Esophagus squamous epithelium (tissue), 5 donors: ENCODE measurements around the gene CLBA1. TPM values are rescaled to one million over a fixed set of nuclear protein-coding genes. Genes with fewer than 3 reads are reported as not detected.

Experiments used
- DNase-seq: peaks from one replicate; lab custom pipeline; 2025; lab: John Stamatoyannopoulos, UW
- H3K27ac ChIP-seq, 4 donors: fragments of 200-600 bp; sonication (generic); one replicate each; pipeline ENCODE4 v1.5.1; 2016 to 2019; ENCODE audit warnings: mild to moderate bottlenecking in 1 of 4
- H3K27me3 ChIP-seq, 4 donors: fragments of 200-600 bp; sonication (generic); 1 replicate in 3 of 4; 2 replicates in 1 of 4; pipeline versions ENCODE4 v1.5.1 to v1.6.0; 2017 to 2021; ENCODE audit warnings: antibody characterized with exemption in 1 of 4
- H3K36me3 ChIP-seq, 3 donors: fragments of 200-600 bp; sonication (generic); one replicate each; pipeline ENCODE4 v1.5.1; 2016 to 2019
- H3K4me1 ChIP-seq, 3 donors: fragments of 200-600 bp; sonication (generic); one replicate each; pipeline ENCODE4 v1.5.1; 2017 to 2019
- H3K4me3 ChIP-seq, 4 donors: fragments of 200-600 bp; sonication (generic); 1 replicate in 3 of 4; 2 replicates in 1 of 4; pipeline ENCODE4 v1.5.1; 2016 to 2019; ENCODE audit warnings: mild to moderate bottlenecking in 2 of 4, moderate library complexity in 1 of 4
- H3K9me3 ChIP-seq, 3 donors: fragments of 200-600 bp; sonication (generic); one replicate each; pipeline ENCODE4 v1.5.1; 2016 to 2019
- POLR2A ChIP-seq, 4 donors: fragments of 450-650 bp; IDR thresholded peaks; one replicate each; pipeline ENCODE4 v1.6.1; 2017; ENCODE audit warnings: antibody characterized with exemption in 4 of 4, mild to moderate bottlenecking in 4 of 4, moderate library complexity in 3 of 4
- WGBS, 2 donors: methylation state at CpG; one replicate each; pipeline ENCODE4 v1.1.5; 2018; 5-methylcytosine and 5-hydroxymethylcytosine counted together
- intact Hi-C: fragments of 100-400 bp; cut with DNase I; formaldehyde crosslinking; loops from one replicate; pipeline ENCODE4 v1.15.0; 2022
- total RNA-seq, 4 donors: library from RNA; depleted of rRNA; stranded (reverse); fragments of >200 nt; gene quantifications; one replicate each; pipeline ENCODE4 v1.1.0, GENCODE V29; 2016
- TF ChIP-seq, protein P1 (sequence below), 6 experiments: fragments of 450-650 bp in 4 of 6; fragments of 200-600 bp in 2 of 6; sonication (generic) in 2 of 6; IDR thresholded peaks; one replicate each; pipeline ENCODE4 v1.5.1; 2016 to 2019; ENCODE audit warnings: antibody characterized with exemption in 6 of 6, mild to moderate bottlenecking in 4 of 6, moderate library complexity in 4 of 6
- donor health status: DM: yes; HTN: yes; CAD: no.

The CLBA1 gene
- total RNA-seq, 4 donors from 2014 or later, result 5.5 to 19.3 (median 7.3) TPM

DNA sequence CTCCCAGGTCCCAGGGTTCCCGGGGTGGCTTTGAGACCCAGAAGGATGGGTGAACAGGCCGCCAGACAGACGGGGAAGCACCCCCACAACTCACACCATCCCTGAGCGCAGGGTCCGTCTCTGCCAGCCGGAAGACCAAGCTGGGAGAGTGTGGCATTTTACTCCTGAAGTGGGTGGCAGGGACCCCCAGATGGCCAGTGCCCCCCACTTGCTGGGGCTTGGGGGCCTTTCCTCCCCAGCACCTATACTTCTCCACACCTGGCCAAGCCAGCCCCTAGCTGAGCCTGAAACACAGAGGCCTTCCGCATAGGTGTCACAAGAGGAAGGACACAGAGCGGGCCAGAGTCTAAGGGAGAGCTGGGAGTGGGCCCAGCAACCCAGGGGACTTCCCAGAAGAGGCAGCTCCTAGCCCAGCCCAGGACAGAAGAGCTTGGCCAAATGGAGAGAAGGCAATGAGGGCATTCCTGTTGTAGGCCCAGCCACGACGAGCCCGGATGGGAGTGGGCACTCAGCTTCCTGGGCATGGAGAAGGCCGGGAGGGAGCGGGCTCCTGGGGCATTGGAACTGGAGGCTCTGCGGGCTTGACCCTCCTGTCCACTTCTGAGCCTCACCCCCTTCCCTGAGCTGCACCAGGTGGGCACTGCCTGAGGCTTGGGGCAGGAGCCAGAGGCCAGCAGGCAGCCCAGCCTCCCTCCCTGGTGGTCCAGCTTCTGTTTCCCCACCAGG, 10.8 kb upstream of the CLBA1 start:
- H3K27ac ChIP-seq, result peak overlapping the region; percentile 93 to 99 (median 98)
- TF ChIP-seq, protein P1, sequence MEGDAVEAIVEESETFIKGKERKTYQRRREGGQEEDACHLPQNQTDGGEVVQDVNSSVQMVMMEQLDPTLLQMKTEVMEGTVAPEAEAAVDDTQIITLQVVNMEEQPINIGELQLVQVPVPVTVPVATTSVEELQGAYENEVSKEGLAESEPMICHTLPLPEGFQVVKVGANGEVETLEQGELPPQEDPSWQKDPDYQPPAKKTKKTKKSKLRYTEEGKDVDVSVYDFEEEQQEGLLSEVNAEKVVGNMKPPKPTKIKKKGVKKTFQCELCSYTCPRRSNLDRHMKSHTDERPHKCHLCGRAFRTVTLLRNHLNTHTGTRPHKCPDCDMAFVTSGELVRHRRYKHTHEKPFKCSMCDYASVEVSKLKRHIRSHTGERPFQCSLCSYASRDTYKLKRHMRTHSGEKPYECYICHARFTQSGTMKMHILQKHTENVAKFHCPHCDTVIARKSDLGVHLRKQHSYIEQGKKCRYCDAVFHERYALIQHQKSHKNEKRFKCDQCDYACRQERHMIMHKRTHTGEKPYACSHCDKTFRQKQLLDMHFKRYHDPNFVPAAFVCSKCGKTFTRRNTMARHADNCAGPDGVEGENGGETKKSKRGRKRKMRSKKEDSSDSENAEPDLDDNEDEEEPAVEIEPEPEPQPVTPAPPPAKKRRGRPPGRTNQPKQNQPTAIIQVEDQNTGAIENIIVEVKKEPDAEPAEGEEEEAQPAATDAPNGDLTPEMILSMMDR (IDR thresholded peaks at IDR 0.05), result no peak
- no peak for TF ChIP-seq POLR2A (IDR thresholded peaks at IDR 0.05)
- H3K4me1 ChIP-seq, result peaks cover 78 to 98% (median 82%) of the 10 kb centered on the region in 3 donors
- no peak overlapping the region for H3K4me3 ChIP-seq
- intact Hi-C loops, result no loop called here
- H3K36me3 ChIP-seq, result no peaks in the 10 kb centered on the region
- WGBS, 2 donors, result 93 to 97% methylated on average over 5 to 6 of the region's 14 CpGs
- H3K9me3 ChIP-seq, result no peaks in the 10 kb centered on the region
- peaks cover 0 to 26% (median 0%) of the 10 kb centered on the region in 4 donors for H3K27me3 ChIP-seq
- DNase-seq, result no peak

DNA sequence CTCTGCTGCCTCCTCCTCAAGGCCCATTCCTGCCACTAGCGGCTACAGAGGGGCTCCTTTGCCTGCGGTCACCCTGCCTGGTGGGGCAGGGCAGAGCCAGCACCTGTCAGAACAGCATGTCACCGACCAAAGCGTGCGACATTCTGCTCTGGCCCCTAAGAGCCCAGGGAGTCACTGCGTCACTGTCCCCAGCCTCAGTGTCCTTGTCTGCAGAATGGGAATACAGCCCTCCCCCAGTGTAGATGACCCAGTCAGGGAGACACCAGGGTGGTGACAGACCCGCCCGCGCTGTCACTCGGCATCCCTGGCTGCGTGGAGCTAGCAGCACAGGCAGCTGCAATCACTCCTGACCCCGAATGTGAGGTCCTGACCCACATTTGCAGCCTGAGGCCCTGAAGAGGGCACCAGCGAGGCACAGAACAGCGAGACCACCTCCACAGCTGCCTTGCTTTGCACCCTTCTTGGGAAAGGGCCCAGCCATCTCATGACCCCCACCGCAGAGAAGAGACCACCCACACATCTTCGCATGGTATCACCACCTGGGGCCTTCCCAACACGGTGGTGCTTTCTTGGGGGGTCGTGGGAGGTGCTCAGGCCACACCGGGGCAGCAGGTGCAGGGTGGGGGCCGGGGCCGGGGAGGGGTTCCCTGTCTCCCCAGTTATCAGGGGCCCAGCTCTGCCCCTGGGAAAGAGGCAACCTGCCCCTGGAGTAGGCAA, 9.9 kb upstream of the CLBA1 start:
- H3K36me3 ChIP-seq, result no peaks in the 10 kb centered on the region
- peak overlapping the region in 3 of 4 donors; percentile 7 to 99 (median 97) for H3K27ac ChIP-seq
- H3K4me1 ChIP-seq, result peaks cover 75 to 98% (median 77%) of the 10 kb centered on the region in 3 donors
- 29 to 80% methylated on average over 1 to 6 of the region's 21 CpGs for WGBS, 2 donors
- intact Hi-C loops, result loop anchor here (2.0 kb wide), 1 partner anchor 71 kb away; no protein-coding TSS in a partner anchor
- no peaks in the 10 kb centered on the region for H3K9me3 ChIP-seq
- no peak overlapping the region for H3K4me3 ChIP-seq
- no peak for DNase-seq
- no peak for TF ChIP-seq POLR2A (IDR thresholded peaks at IDR 0.05)
- TF ChIP-seq, protein P1 (IDR thresholded peaks at IDR 0.05), result no peak
- H3K27me3 ChIP-seq, result peaks cover 0 to 26% (median 0%) of the 10 kb centered on the region in 4 donors

GRCh38 chr14:104976198-104977007, 9.2 kb upstream of the CLBA1 start:
- H3K9me3 ChIP-seq, result no peaks in the 10 kb centered on the region
- DNase-seq, result no peak
- peak overlapping the region in 2 of 4 donors; percentile 69 to 77 for H3K4me3 ChIP-seq
- H3K36me3 ChIP-seq, result no peaks in the 10 kb centered on the region
- TF ChIP-seq, protein P1 (IDR thresholded peaks at IDR 0.05), result peak; percentile 85 to 98 (median 97)
- TF ChIP-seq POLR2A (IDR thresholded peaks at IDR 0.05), result no peak
- peaks cover 67 to 92% (median 69%) of the 10 kb centered on the region in 3 donors for H3K4me1 ChIP-seq
- peaks cover 0 to 26% (median 0%) of the 10 kb centered on the region in 4 donors for H3K27me3 ChIP-seq
- intact Hi-C loops, result loop anchor here (2.0 kb wide), 1 partner anchor 70 kb away; no protein-coding TSS in a partner anchor
- 24 to 48% methylated on average over 4 to 9 of the region's 21 CpGs for WGBS, 2 donors
- H3K27ac ChIP-seq, result peak overlapping the region in 3 of 4 donors; percentile 23 to 97 (median 46)

DNA sequence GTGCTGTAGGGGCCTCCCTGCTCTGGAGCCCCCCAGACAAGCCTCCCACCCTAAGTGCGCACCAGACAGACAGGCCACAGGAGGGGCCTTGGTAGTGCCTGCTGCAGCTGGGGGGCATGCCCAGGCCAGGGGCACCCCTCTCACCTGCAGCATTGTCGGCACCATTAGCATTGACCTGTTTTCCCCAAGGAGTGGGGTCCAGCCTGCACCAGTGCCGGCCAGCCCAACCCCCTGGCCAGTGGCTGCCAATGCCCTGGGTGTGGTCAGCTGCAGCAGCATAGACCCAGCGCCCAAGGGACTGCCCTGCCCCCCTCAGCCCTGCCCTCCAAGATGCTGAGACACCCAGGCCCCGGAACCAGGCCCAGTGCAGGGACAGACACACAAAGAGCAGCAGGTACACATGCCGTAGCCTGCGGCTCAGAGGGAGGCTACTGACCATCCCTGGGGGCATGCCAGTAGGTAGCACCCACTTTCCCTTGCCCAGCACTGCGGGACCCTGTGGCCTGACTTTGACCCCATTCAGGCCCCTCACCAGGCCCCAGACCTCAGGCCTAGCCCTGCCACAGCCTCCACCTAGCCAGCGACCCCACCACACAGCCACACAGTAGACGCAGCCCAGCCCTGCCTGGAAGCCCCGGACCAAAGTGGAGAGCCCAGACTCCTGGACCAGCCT, 8.4 kb upstream of the CLBA1 start:
- Histone ChIP-seq H3K27me3 (peaks cover 0 to 26% (median 0%) of the 10 kb centered on the region in 4 donors), H3K4me3 (peak overlapping the region; percentile 48 to 77 (median 62)), H3K9me3 (no peaks in the 10 kb centered on the region), H3K27ac (peak overlapping the region; percentile 53 to 84 (median 66)), H3K36me3 (no peaks in the 10 kb centered on the region), H3K4me1 (peaks cover 60 to 84% (median 62%) of the 10 kb centered on the region in 3 donors)
- intact Hi-C loops, result loop anchor here (2.0 kb wide), 1 partner anchor 70 kb away; no protein-coding TSS in a partner anchor
- no peak for DNase-seq
- WGBS, 2 donors, result no CpG with 5 or more reads among the region's 11 CpGs
- TF ChIP-seq POLR2A (IDR thresholded peaks at IDR 0.05), result no peak
- TF ChIP-seq, protein P1 (IDR thresholded peaks at IDR 0.05), result no peak
